Right atrium auricular region (tissue), 2 donors: ENCODE measurements around the gene ANKRA2. TPM values are rescaled to one million over a fixed set of nuclear protein-coding genes. Genes with fewer than 3 reads are reported as not detected.

Source experiments
- DNase-seq: peaks from one replicate; pipeline ENCODE4 v3.0.0-alpha.2; 2019; ENCODE audit warnings: low spot score
- H3K27ac ChIP-seq, 2 donors: fragments of 200-600 bp; sonication (generic); 1 replicate in 1 of 2; 2 replicates in 1 of 2; pipeline ENCODE4 v1.5.1; 2016 to 2019
- H3K27me3 ChIP-seq, 2 donors: fragments of 200-600 bp; sonication (generic); one replicate each; pipeline versions ENCODE4 v1.5.1 to v1.6.0; 2017 to 2019
- H3K36me3 ChIP-seq: fragments of 200-600 bp; sonication (generic); one replicate; pipeline ENCODE4 v1.5.1; 2016
- H3K4me1 ChIP-seq, 2 donors: fragments of 200-600 bp; sonication (generic); one replicate each; pipeline versions ENCODE4 v1.5.1 to v1.6.0; 2017 to 2019
- H3K4me3 ChIP-seq, 2 donors: fragments of 200-600 bp; sonication (generic); 1 replicate in 1 of 2; 2 replicates in 1 of 2; pipeline ENCODE4 v1.5.1; 2017 to 2019; ENCODE audit warnings: mild to moderate bottlenecking in 1 of 2, moderate library complexity in 1 of 2
- H3K9me3 ChIP-seq, 2 donors: fragments of 200-600 bp; sonication (generic); one replicate each; pipeline ENCODE4 v1.5.1; 2019
- CTCF ChIP-seq, 2 donors: fragments of 200-600 bp; sonication (generic); IDR thresholded peaks; one replicate each; pipeline ENCODE4 v1.5.1; 2019; ENCODE audit warnings: antibody characterized with exemption in 2 of 2
- total RNA-seq, 2 donors: library from RNA; depleted of rRNA; stranded (reverse); fragments of >200 nt; gene quantifications; one replicate each; pipeline ENCODE4 v1.1.0, GENCODE V29; 2016

The ANKRA2 gene
- total RNA-seq, 2 donors from 2014 or later: 11.3 to 16.4 TPM

GRCh38 chr5:73507062-73507461 lies 58.4 kb downstream of the ANKRA2 start:
- no peak for TF ChIP-seq CTCF (IDR thresholded peaks at IDR 0.05)
- no peaks in the 10 kb centered on the region for H3K4me1 ChIP-seq
- H3K9me3 ChIP-seq: no peaks in the 10 kb centered on the region
- no peak overlapping the region for H3K27ac ChIP-seq
- no peak overlapping the region for H3K4me3 ChIP-seq
- no peaks in the 10 kb centered on the region for H3K27me3 ChIP-seq
- no peak for DNase-seq
- peaks cover 46% of the 10 kb centered on the region for H3K36me3 ChIP-seq

GRCh38 chr5:73506459-73506955 lies 58.9 kb downstream of the ANKRA2 start:
- H3K4me1 ChIP-seq: no peaks in the 10 kb centered on the region
- H3K27ac ChIP-seq: no peak overlapping the region
- H3K4me3 ChIP-seq: no peak overlapping the region
- H3K9me3 ChIP-seq: no peaks in the 10 kb centered on the region
- DNase-seq: no peak
- no peaks in the 10 kb centered on the region for H3K27me3 ChIP-seq
- no peak for TF ChIP-seq CTCF (IDR thresholded peaks at IDR 0.05)
- H3K36me3 ChIP-seq: peaks cover 50% of the 10 kb centered on the region

Other genes with a start within 250 kb of the ANKRA2 start
- not detected for gene FOXD1, start 116.9 kb downstream of the ANKRA2 start, total RNA-seq
- gene BTF3, start 67.2 kb downstream of the ANKRA2 start, total RNA-seq: 100 to 1,000 TPM; 409 to 434 TPM
- 1 to 10 TPM; 6.6 to 8.7 TPM for gene UTP15, start 104 bp upstream of the ANKRA2 start, total RNA-seq
- 1 to 10 TPM; 1.0 to 2.9 TPM for gene ARHGEF28, start 60.6 kb upstream of the ANKRA2 start, total RNA-seq